B cell (primary cell): ENCODE measurements around the gene SPOP. TPM values are rescaled to one million over a fixed set of nuclear protein-coding genes. Genes with fewer than 3 reads are reported as not detected.

Experiments
- ATAC-seq: fragments of 200-7000 bp; cut with Tn5 transposase; one replicate; pipeline ENCODE4 v1.10.0; 2021; ENCODE audit warnings: low read depth, mild to moderate bottlenecking, moderate number of reproducible peaks, moderate library complexity
- CTCF ChIA-PET: fragments of 350-600 bp; sonication (Branson Sonifier 250); formaldehyde crosslinking; loops from one replicate; lab custom pipeline; 2021; ENCODE audit warnings: antibody characterized with exemption, inconsistent platforms; lab: Charles Lee
- POLR2A ChIA-PET: fragments of 350-600 bp; sonication (Branson Sonifier 250); formaldehyde crosslinking; loops from one replicate; lab custom pipeline; 2021; ENCODE audit warnings: antibody characterized with exemption; lab: Charles Lee
- DNase-seq: peaks from one replicate; pipeline ENCODE4 v3.0.0; 2013
- H2AFZ ChIP-seq: 2 replicates; pipeline ENCODE4 v1.6.1; 2012; ENCODE audit warnings: mild to moderate bottlenecking, low read depth, low read length; ENCODE audit not compliant: insufficient read depth, poor library complexity, severe bottlenecking
- H3K27ac ChIP-seq, 2 donors: 1 replicate in 1 of 2; 2 replicates in 1 of 2; pipeline ENCODE4 v1.5.1; 2012 to 2013; ENCODE audit warnings: low read length in 2 of 2, mild to moderate bottlenecking in 2 of 2, moderate library complexity in 1 of 2
- H3K27me3 ChIP-seq, 4 experiments: fragments of 200-600 bp in 1 of 4; sonication (generic) in 1 of 4; replicated peaks in 1 of 4; 1 replicate in 2 of 4; 2 replicates in 2 of 4; pipeline versions ENCODE4 v1.6.1 to v1.7.0; 2013 to 2016; ENCODE audit warnings: low read length in 3 of 4, mild to moderate bottlenecking in 2 of 4, mixed read lengths in 1 of 4, moderate library complexity in 1 of 4; ENCODE audit not compliant: insufficient read depth in 4 of 4, control insufficient read depth in 3 of 4; ENCODE audit errors: control extremely low read depth in 1 of 4
- H3K36me3 ChIP-seq, 2 experiments: replicated peaks in 1 of 2; 1 replicate in 1 of 2; 2 replicates in 1 of 2; pipeline versions ENCODE4 v1.6.1 to v1.7.1; 2013; ENCODE audit warnings: low read length in 1 of 2; ENCODE audit not compliant: insufficient read depth in 2 of 2, control insufficient read depth in 1 of 2; ENCODE audit errors: control extremely low read depth in 1 of 2, extremely low read depth in 1 of 2
- H3K4me1 ChIP-seq, 2 donors: fragments of 200-600 bp in 1 of 2; sonication (generic) in 1 of 2; 1 replicate in 1 of 2; 2 replicates in 1 of 2; pipeline versions ENCODE4 v1.5.1 to v1.6.1; 2013 to 2017; ENCODE audit warnings: low read length in 2 of 2; ENCODE audit not compliant: control insufficient read depth in 2 of 2, insufficient read depth in 2 of 2
- H3K4me2 ChIP-seq: replicated peaks from 2 replicates; pipeline ENCODE3; 2012; ENCODE audit warnings: mild to moderate bottlenecking, low read depth, low read length; ENCODE audit not compliant: poor library complexity, severe bottlenecking
- H3K4me3 ChIP-seq, 5 experiments: fragments of 200-600 bp in 1 of 5; sonication (generic) in 1 of 5; 1 replicate in 3 of 5; 2 replicates in 2 of 5; pipeline versions ENCODE4 v1.5.1 to v1.7.0; 2011 to 2016; ENCODE audit warnings: low read length in 4 of 5, mild to moderate bottlenecking in 4 of 5, low read depth in 2 of 5, control low read depth in 1 of 5, moderate library complexity in 1 of 5; ENCODE audit not compliant: insufficient read depth in 1 of 5; ENCODE audit errors: control extremely low read depth in 1 of 5, extremely low read depth in 1 of 5
- H3K79me2 ChIP-seq: fragments of 200-600 bp; sonication (generic); one replicate; pipeline ENCODE4 v1.6.0; 2016; ENCODE audit warnings: low read length; ENCODE audit not compliant: control insufficient read depth, insufficient read depth
- H3K9ac ChIP-seq: fragments of 200-600 bp; sonication (generic); 2 replicates; pipeline ENCODE4 v1.6.1; 2017; ENCODE audit warnings: mild to moderate bottlenecking, low read length, moderate library complexity
- H3K9me3 ChIP-seq, 3 donors: one replicate each; pipeline versions ENCODE4 v1.6.1 to v1.7.1; 2013; ENCODE audit warnings: low read length in 2 of 3; ENCODE audit not compliant: control insufficient read depth in 2 of 3, insufficient read depth in 1 of 3; ENCODE audit errors: control extremely low read depth in 1 of 3
- H4K20me1 ChIP-seq: 2 replicates; pipeline ENCODE4 v1.6.0; 2012; ENCODE audit warnings: mild to moderate bottlenecking, low read length; ENCODE audit not compliant: insufficient read depth, control insufficient read depth, poor library complexity, severe bottlenecking
- H3K27ac Mint-ChIP-seq: one replicate; pipeline ENCODE4 v1.8.0; 2021; ENCODE audit warnings: mixed read lengths
- H3K27me3 Mint-ChIP-seq: one replicate; pipeline ENCODE4 v1.8.0; 2021; ENCODE audit warnings: mixed read lengths
- H3K4me1 Mint-ChIP-seq: one replicate; pipeline ENCODE4 v1.8.0; 2021; ENCODE audit warnings: mixed read lengths
- H3K4me3 Mint-ChIP-seq: one replicate; pipeline ENCODE4 v1.8.0; 2021; ENCODE audit warnings: mixed read lengths
- H3K9me3 Mint-ChIP-seq: one replicate; pipeline ENCODE4 v1.8.0; 2022; ENCODE audit warnings: mixed read lengths; ENCODE audit not compliant: insufficient read depth
- EZH2 ChIP-seq: IDR thresholded peaks from 2 replicates; pipeline ENCODE4 v1.6.1; 2012; ENCODE audit warnings: borderline replicate concordance, low read depth, mild to moderate bottlenecking, moderate library complexity, low read length; ENCODE audit not compliant: insufficient read depth, poor library complexity, severe bottlenecking
- WGBS: methylation state at CpG from one replicate; pipeline ENCODE4 v1.1.5; 2013; ENCODE audit warnings: missing lambda C conversion rate; ENCODE audit not compliant: insufficient coverage; 5-methylcytosine and 5-hydroxymethylcytosine counted together
- intact Hi-C: fragments of 100-400 bp; cut with micrococcal nuclease; formaldehyde crosslinking; loops from one replicate; pipeline ENCODE4 v1.10.0; 2022
- polyA plus RNA-seq: library from polyadenylated mRNA; depleted of rRNA; stranded (reverse); fragments of >200 nt; gene quantifications from 2 replicates; pipeline ENCODE4 v1.2.3, GENCODE V29; 2012
- total RNA-seq, 2 donors: library from RNA; stranded (reverse); fragments of 120-200 nt in 1 of 2; gene quantifications; 1 replicate in 1 of 2; 2 replicates in 1 of 2; pipeline versions ENCODE4 v1.2.3 to v1.2.4, GENCODE V29; 2013 to 2022
- TF ChIP-seq, protein P1 (sequence below): fragments of 200-600 bp; IDR thresholded peaks from one replicate; pipeline ENCODE4 v1.8.0; 2022; ENCODE audit warnings: antibody characterized with exemption, mild to moderate bottlenecking

The SPOP gene
- total and polyA plus RNA-seq, 2 donors (not counting 1 experiment from before 2014, with no cell fraction given): 27.0 to 72.1 TPM

DNA sequence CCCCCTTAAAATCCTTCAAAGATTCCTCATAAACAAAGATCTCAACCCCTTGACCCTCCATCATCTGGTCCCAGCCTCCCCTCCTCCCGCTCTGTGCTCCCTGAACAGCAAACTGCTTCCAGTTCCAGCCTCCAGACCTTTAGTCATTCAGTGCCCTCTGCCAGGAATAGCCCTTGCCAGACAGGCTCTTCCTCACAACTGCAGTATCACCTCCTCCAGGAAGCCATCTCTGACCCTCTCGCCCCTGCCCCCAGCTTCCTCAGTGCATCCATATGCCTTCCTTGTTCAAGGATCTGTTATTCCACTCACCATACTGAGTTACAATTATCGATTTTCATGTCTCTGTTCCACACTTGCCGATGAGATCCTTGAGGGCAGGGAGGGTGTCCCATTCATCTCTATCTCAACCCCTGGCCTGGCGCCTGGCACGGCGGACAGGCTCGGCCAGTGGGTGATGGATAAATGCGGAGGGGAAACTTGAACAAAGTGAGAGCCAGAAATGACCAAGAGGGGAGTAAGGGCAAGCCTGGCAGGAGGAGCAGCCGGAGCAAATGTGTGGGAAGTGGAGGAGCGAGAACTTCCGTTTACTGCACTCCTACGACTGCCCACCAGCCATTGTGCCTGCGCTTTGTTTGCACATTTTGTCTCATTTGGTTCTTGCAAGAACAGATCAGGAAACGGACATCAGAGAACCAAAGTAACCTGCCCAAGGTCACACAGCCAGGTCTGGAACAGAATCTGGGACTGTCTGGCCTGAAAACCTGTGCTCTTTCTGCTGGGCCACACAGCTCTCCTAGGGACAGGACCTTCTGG is 104.2 kb downstream of the SPOP start:
- ATAC-seq: no peak
- Mint-ChIP-seq H3K27ac (no peak overlapping the region), H3K9me3 (no peaks in the 10 kb centered on the region), H3K27me3 (peaks cover 53% of the 10 kb centered on the region), H3K4me3 (no peak overlapping the region), H3K4me1 (peaks cover 23% of the 10 kb centered on the region)
- H2AFZ ChIP-seq: no peak overlapping the region
- H3K9me3 ChIP-seq: peaks cover 0 to 9% (median 0%) of the 10 kb centered on the region in 3 donors
- no peaks in the 10 kb centered on the region for H3K79me2 ChIP-seq
- peaks cover 0 to 69% (median 28%) of the 10 kb centered on the region in 4 experiments for H3K27me3 ChIP-seq
- no peak overlapping the region for H3K9ac ChIP-seq
- H3K27ac ChIP-seq: no peak overlapping the region
- H3K36me3 ChIP-seq: no peaks in the 10 kb centered on the region
- 89% methylated on average over 13 of the region's 15 CpGs for WGBS
- TF ChIP-seq EZH2: no peak
- TF ChIP-seq, protein P1, sequence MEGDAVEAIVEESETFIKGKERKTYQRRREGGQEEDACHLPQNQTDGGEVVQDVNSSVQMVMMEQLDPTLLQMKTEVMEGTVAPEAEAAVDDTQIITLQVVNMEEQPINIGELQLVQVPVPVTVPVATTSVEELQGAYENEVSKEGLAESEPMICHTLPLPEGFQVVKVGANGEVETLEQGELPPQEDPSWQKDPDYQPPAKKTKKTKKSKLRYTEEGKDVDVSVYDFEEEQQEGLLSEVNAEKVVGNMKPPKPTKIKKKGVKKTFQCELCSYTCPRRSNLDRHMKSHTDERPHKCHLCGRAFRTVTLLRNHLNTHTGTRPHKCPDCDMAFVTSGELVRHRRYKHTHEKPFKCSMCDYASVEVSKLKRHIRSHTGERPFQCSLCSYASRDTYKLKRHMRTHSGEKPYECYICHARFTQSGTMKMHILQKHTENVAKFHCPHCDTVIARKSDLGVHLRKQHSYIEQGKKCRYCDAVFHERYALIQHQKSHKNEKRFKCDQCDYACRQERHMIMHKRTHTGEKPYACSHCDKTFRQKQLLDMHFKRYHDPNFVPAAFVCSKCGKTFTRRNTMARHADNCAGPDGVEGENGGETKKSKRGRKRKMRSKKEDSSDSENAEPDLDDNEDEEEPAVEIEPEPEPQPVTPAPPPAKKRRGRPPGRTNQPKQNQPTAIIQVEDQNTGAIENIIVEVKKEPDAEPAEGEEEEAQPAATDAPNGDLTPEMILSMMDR: no peak
- H3K4me1 ChIP-seq: peaks cover 21 to 28% of the 10 kb centered on the region in 2 donors
- ChIA-PET CTCF (interaction anchor here (0.7 to 17.7 kb wide), 4 partner anchors 11 to 125 kb away, joined by 3 to 485 read pairs (median 16); partner anchors contain the start of gene SLC35B1), POLR2A (no interaction called here)
- H3K4me2 ChIP-seq: no peak overlapping the region
- H3K4me3 ChIP-seq: no peak overlapping the region
- no peak for DNase-seq
- intact Hi-C loops: no loop called here
- no peaks in the 10 kb centered on the region for H4K20me1 ChIP-seq
